Kidney glomerular epithelial cell (primary cell): Measurements from ENCODE around the gene LRRC56.

Source experiments
- DNase-seq: peaks from one replicate; lab custom pipeline; 2025; lab: John Stamatoyannopoulos, UW

LRRC56 gene

GRCh38 chr11:521177-521688, 16.1 kb upstream of the LRRC56 start:
- DNase-seq, result no peak

GRCh38 chr11:526192-526591, 11.1 kb upstream of the LRRC56 start:
- DNase-seq, result no peak

GRCh38 chr11:528166-528814, 9.0 kb upstream of the LRRC56 start:
- DNase-seq, result no peak

- no peak for DNase-seq
Measured at GRCh38 chr11:528815-529727, 8.3 kb upstream of the LRRC56 start.

- no peak for DNase-seq
Measured at GRCh38 chr11:529728-530411, 7.5 kb upstream of the LRRC56 start.

- no peak for DNase-seq
Measured at GRCh38 chr11:530960-531831, 6.1 kb upstream of the LRRC56 start.

GRCh38 chr11:531919-532526, 5.3 kb upstream of the LRRC56 start:
- DNase-seq, result no peak

GRCh38 chr11:532527-532985, 4.8 kb upstream of the LRRC56 start:
- DNase-seq, result no peak

- no peak for DNase-seq
Measured at GRCh38 chr11:532986-533585, 4.2 kb upstream of the LRRC56 start.

GRCh38 chr11:533586-534395, 3.5 kb upstream of the LRRC56 start:
- no peak for DNase-seq

GRCh38 chr11:534396-535209, 2.7 kb upstream of the LRRC56 start:
- DNase-seq, result no peak

GRCh38 chr11:535210-535518, 2.2 kb upstream of the LRRC56 start:
- no peak for DNase-seq

- DNase-seq, result peak; percentile 69
Measured at GRCh38 chr11:535519-536454, 1.5 kb upstream of the LRRC56 start, which contains the start of gene HRAS. HRAS (minus strand) TSS chr11:535576.

GRCh38 chr11:537622-538430, 499 bp downstream of the LRRC56 start:
- no peak for DNase-seq

- DNase-seq, result no peak
Measured at GRCh38 chr11:538431-539051, 1.2 kb downstream of the LRRC56 start.

GRCh38 chr11:539971-540481, 2.7 kb downstream of the LRRC56 start:
- DNase-seq, result no peak
